ENCODE data around the gene ESRRA. TPM values are rescaled to one million over a fixed set of nuclear protein-coding genes. Genes with fewer than 3 reads are reported as not detected.

Gene ESRRA
- total and polyA plus RNA-seq, 2 of the 13 experiments (the other 11 are each of a cell fraction or from before 2014, with no cell fraction given), result 18.1 to 36.3 TPM

DNA sequence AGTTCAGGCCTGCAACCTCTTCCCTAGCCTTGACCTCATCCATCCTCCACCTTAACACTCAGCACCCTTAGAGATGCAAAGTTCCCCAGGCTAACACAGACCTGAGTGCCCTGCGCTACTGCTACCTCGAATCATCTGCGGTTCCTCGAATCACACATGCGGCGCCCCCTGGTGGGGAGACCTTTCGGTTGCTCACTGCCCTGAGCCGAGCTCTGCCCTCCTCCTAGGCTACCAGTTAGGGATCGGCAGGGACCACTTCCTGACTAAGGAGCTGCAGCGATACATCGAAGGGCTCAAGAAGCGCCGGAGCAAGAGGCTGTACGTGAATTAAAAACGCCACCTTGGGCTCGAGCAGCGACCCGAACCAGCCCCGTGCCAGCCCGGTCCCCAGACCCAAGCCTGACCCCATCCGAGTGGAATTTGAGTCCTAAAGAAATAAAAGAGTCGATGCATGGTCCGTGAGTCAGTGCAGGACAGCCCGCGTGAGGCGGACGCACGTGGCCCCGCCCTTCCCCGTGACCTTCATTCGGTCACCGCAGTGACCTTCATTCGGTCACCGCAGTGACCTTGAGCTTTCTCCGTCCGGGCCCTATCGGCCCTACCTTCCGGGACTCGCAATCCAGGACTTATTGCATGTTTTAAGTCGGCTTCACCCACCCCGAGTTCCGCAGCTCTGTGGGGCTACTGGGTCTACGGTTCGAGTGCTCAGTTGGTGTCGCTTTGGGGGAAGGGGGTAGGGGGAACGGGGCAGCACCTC is 830 bp upstream of the ESRRA start (continued):
- TF ChIP-seq SMAD1 (CRISPR knock-in tag; IDR thresholded peaks at IDR 0.05; ENCODE audit: borderline replicate concordance, low read depth) (no peak), JUNB (CRISPR knock-in tag; IDR thresholded peaks at IDR 0.05; ENCODE audit: borderline replicate concordance) (no peak), ZNF713 (CRISPR knock-in tag; IDR thresholded peaks at IDR 0.05) (no peak), ZNF34 (CRISPR knock-in tag; IDR thresholded peaks at IDR 0.05; ENCODE audit: borderline replicate concordance) (no peak), ERF (CRISPR knock-in tag; IDR thresholded peaks at IDR 0.05) (no peak; the same call in 1 of the 2 replicates), HDAC1 (CRISPR knock-in tag; IDR thresholded peaks at IDR 0.05) (peak; percentile 39; the same call in 1 of the 2 replicates), MYC (CRISPR knock-in tag; IDR thresholded peaks at IDR 0.05; ENCODE audit: borderline replicate concordance) (peak; percentile 79), NBN (conservative IDR thresholded peaks at IDR 0.05) (no peak), MIER3 (CRISPR knock-in tag; IDR thresholded peaks at IDR 0.05; ENCODE audit: borderline replicate concordance) (no peak; the same call in 1 of the 2 replicates), ZNF83 (CRISPR knock-in tag; IDR thresholded peaks at IDR 0.05; ENCODE audit: borderline replicate concordance) (no peak), ZNF678 (CRISPR knock-in tag; IDR thresholded peaks at IDR 0.05) (no peak), ZNF607 (CRISPR knock-in tag; IDR thresholded peaks at IDR 0.05; ENCODE audit: borderline replicate concordance) (no peak; the same call in 1 of the 2 replicates), ZNF788 (CRISPR knock-in tag; IDR thresholded peaks at IDR 0.05; ENCODE audit: borderline replicate concordance) (no peak), ZNF547 (CRISPR knock-in tag; IDR thresholded peaks at IDR 0.05) (no peak), PAF1 (CRISPR knock-in tag; IDR thresholded peaks at IDR 0.05) (0 out of 2 replicates have a peak, but pooled peaks have one; percentile 41), ZC3H4 (CRISPR knock-in tag; IDR thresholded peaks at IDR 0.05; ENCODE audit: borderline replicate concordance) (peak; percentile 36; the same call in 1 of the 2 replicates), ZIK1 (CRISPR knock-in tag; IDR thresholded peaks at IDR 0.05; ENCODE audit: borderline replicate concordance, low read depth) (no peak)
- TF ChIP-seq, protein P1, sequence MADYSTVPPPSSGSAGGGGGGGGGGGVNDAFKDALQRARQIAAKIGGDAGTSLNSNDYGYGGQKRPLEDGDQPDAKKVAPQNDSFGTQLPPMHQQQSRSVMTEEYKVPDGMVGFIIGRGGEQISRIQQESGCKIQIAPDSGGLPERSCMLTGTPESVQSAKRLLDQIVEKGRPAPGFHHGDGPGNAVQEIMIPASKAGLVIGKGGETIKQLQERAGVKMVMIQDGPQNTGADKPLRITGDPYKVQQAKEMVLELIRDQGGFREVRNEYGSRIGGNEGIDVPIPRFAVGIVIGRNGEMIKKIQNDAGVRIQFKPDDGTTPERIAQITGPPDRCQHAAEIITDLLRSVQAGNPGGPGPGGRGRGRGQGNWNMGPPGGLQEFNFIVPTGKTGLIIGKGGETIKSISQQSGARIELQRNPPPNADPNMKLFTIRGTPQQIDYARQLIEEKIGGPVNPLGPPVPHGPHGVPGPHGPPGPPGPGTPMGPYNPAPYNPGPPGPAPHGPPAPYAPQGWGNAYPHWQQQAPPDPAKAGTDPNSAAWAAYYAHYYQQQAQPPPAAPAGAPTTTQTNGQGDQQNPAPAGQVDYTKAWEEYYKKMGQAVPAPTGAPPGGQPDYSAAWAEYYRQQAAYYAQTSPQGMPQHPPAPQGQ (CRISPR knock-in tag; IDR thresholded peaks at IDR 0.05; ENCODE audit: borderline replicate concordance), result 0 out of 2 replicates have a peak, but pooled peaks have one; percentile 48
- TF ChIP-seq, protein P2, sequence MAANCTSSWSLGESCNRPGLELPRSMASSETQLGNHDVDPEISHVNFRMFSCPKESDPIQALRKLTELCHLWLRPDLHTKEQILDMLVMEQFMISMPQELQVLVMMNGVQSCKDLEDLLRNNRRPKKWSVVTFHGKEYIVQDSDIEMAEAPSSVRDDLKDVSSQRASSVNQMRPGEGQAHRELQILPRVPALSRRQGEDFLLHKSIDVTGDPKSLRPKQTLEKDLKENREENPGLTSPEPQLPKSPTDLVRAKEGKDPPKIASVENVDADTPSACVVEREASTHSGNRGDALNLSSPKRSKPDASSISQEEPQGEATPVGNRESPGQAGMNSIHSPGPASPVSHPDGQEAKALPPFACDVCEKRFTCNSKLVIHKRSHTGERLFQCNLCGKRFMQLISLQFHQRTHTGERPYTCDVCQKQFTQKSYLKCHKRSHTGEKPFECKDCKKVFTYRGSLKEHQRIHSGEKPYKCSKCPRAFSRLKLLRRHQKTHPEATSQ (CRISPR knock-in tag; IDR thresholded peaks at IDR 0.05; ENCODE audit: borderline replicate concordance), result no peak
- TF ChIP-seq, protein P3, sequence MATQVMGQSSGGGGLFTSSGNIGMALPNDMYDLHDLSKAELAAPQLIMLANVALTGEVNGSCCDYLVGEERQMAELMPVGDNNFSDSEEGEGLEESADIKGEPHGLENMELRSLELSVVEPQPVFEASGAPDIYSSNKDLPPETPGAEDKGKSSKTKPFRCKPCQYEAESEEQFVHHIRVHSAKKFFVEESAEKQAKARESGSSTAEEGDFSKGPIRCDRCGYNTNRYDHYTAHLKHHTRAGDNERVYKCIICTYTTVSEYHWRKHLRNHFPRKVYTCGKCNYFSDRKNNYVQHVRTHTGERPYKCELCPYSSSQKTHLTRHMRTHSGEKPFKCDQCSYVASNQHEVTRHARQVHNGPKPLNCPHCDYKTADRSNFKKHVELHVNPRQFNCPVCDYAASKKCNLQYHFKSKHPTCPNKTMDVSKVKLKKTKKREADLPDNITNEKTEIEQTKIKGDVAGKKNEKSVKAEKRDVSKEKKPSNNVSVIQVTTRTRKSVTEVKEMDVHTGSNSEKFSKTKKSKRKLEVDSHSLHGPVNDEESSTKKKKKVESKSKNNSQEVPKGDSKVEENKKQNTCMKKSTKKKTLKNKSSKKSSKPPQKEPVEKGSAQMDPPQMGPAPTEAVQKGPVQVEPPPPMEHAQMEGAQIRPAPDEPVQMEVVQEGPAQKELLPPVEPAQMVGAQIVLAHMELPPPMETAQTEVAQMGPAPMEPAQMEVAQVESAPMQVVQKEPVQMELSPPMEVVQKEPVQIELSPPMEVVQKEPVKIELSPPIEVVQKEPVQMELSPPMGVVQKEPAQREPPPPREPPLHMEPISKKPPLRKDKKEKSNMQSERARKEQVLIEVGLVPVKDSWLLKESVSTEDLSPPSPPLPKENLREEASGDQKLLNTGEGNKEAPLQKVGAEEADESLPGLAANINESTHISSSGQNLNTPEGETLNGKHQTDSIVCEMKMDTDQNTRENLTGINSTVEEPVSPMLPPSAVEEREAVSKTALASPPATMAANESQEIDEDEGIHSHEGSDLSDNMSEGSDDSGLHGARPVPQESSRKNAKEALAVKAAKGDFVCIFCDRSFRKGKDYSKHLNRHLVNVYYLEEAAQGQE (IDR thresholded peaks at IDR 0.05; ENCODE audit: borderline replicate concordance in 1 of 2, low read depth in 1 of 2, low read length in 2 of 2), result no peak
- TF ChIP-seq, protein P4, sequence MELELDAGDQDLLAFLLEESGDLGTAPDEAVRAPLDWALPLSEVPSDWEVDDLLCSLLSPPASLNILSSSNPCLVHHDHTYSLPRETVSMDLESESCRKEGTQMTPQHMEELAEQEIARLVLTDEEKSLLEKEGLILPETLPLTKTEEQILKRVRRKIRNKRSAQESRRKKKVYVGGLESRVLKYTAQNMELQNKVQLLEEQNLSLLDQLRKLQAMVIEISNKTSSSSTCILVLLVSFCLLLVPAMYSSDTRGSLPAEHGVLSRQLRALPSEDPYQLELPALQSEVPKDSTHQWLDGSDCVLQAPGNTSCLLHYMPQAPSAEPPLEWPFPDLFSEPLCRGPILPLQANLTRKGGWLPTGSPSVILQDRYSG (CRISPR knock-in tag; IDR thresholded peaks at IDR 0.05), result 0 out of 2 replicates have a peak, but pooled peaks have one; percentile 39
